ENCODE results near the gene MGAT4C. TPM values are rescaled to one million over a fixed set of nuclear protein-coding genes. Genes with fewer than 3 reads are reported as not detected.
A peak's percentile ranks its signal among the peaks of the same experiment; 100 is the strongest.

MGAT4C gene
- total RNA-seq, 1 experiment from 2014 or later = not detected

- POLR2A ChIA-PET = no interaction called here
- no peaks in the 10 kb centered on the region for H3K27me3 Mint-ChIP-seq (ENCODE audit: insufficient read depth, unreplicated experiment)
- H3K27ac Mint-ChIP-seq (ENCODE audit: low read depth, unreplicated experiment) = no peak overlapping the region
- BruUV-seq (replicated peaks) = no TSS peak
- H3K9me3 Mint-ChIP-seq (ENCODE audit: unreplicated experiment) = peaks cover 9% of the 10 kb centered on the region
- no peaks in the 10 kb centered on the region for H3K36me3 Mint-ChIP-seq (ENCODE audit: insufficient read depth, unreplicated experiment)
- peaks cover 7% of the 10 kb centered on the region for H3K4me1 Mint-ChIP-seq (ENCODE audit: insufficient read depth, unreplicated experiment)
- no peak overlapping the region for H3K4me3 Mint-ChIP-seq (ENCODE audit: unreplicated experiment)
- no peak for TF ChIP-seq CTCF (IDR thresholded peaks at IDR 0.05; ENCODE audit: unreplicated experiment)
- peak; percentile 6 for DNase-seq (ENCODE audit: unreplicated experiment)
- CTCF ChIA-PET = interaction anchor here (0.7 kb wide), 1 partner anchor 1872 kb away, joined by 3 read pairs; no protein-coding TSS in a partner anchor
- intact Hi-C loops (cut with micrococcal nuclease) = no loop called here
These were observed 259.9 kb downstream of the MGAT4C start for GRCh38 chr12:85996280-85996679.

GRCh38 chr12:85993746-85994145 lies 262.4 kb downstream of the MGAT4C start:
- no peak for TF ChIP-seq CTCF (IDR thresholded peaks at IDR 0.05; ENCODE audit: unreplicated experiment)
- BruUV-seq (replicated peaks) = no TSS peak
- intact Hi-C loops (cut with micrococcal nuclease) = no loop called here
- no peaks in the 10 kb centered on the region for H3K36me3 Mint-ChIP-seq (ENCODE audit: insufficient read depth, unreplicated experiment)
- H3K4me3 Mint-ChIP-seq (ENCODE audit: unreplicated experiment) = no peak overlapping the region
- DNase-seq (ENCODE audit: unreplicated experiment) = no peak
- H3K27ac Mint-ChIP-seq (ENCODE audit: low read depth, unreplicated experiment) = no peak overlapping the region
- no peaks in the 10 kb centered on the region for H3K27me3 Mint-ChIP-seq (ENCODE audit: insufficient read depth, unreplicated experiment)
- ChIA-PET CTCF (interaction anchor here (0.8 kb wide), 1 partner anchor 31 kb away, joined by 3 read pairs; no protein-coding TSS in a partner anchor), POLR2A (no interaction called here)
- H3K9me3 Mint-ChIP-seq (ENCODE audit: unreplicated experiment) = peaks cover 6% of the 10 kb centered on the region
- peaks cover 7% of the 10 kb centered on the region for H3K4me1 Mint-ChIP-seq (ENCODE audit: insufficient read depth, unreplicated experiment)

GRCh38 chr12:85985996-85986395 lies 270.2 kb downstream of the MGAT4C start:
- no TSS peak for BruUV-seq (replicated peaks)
- H3K27ac Mint-ChIP-seq (ENCODE audit: low read depth, unreplicated experiment) = no peak overlapping the region
- no peak for TF ChIP-seq CTCF (IDR thresholded peaks at IDR 0.05; ENCODE audit: unreplicated experiment)
- POLR2A ChIA-PET = interaction anchor here (0.7 kb wide), 1 partner anchor 394 kb away, joined by 3 read pairs; no protein-coding TSS in a partner anchor
- no peaks in the 10 kb centered on the region for H3K36me3 Mint-ChIP-seq (ENCODE audit: insufficient read depth, unreplicated experiment)
- no peaks in the 10 kb centered on the region for H3K4me1 Mint-ChIP-seq (ENCODE audit: insufficient read depth, unreplicated experiment)
- intact Hi-C loops (cut with micrococcal nuclease) = no loop called here
- CTCF ChIA-PET = no interaction called here
- H3K9me3 Mint-ChIP-seq (ENCODE audit: unreplicated experiment) = no peaks in the 10 kb centered on the region
- H3K4me3 Mint-ChIP-seq (ENCODE audit: unreplicated experiment) = no peak overlapping the region
- no peaks in the 10 kb centered on the region for H3K27me3 Mint-ChIP-seq (ENCODE audit: insufficient read depth, unreplicated experiment)
- peak; percentile 46 for DNase-seq (ENCODE audit: unreplicated experiment)

- Mint-ChIP-seq H3K27ac (ENCODE audit: low read depth, unreplicated experiment) (no peak overlapping the region), H3K36me3 (ENCODE audit: insufficient read depth, unreplicated experiment) (no peaks in the 10 kb centered on the region), H3K9me3 (ENCODE audit: unreplicated experiment) (no peaks in the 10 kb centered on the region), H3K27me3 (ENCODE audit: insufficient read depth, unreplicated experiment) (no peaks in the 10 kb centered on the region), H3K4me1 (ENCODE audit: insufficient read depth, unreplicated experiment) (no peaks in the 10 kb centered on the region), H3K4me3 (ENCODE audit: unreplicated experiment) (no peak overlapping the region)
- no TSS peak for BruUV-seq (replicated peaks)
- DNase-seq (ENCODE audit: unreplicated experiment) = no peak
- TF ChIP-seq CTCF (IDR thresholded peaks at IDR 0.05; ENCODE audit: unreplicated experiment) = no peak
- POLR2A ChIA-PET = no interaction called here
- CTCF ChIA-PET = interaction anchor here (0.7 kb wide), 1 partner anchor 902 kb away, joined by 3 read pairs; no protein-coding TSS in a partner anchor
- intact Hi-C loops (cut with micrococcal nuclease) = no loop called here
These were observed 272.6 kb downstream of the MGAT4C start for GRCh38 chr12:85983601-85984000.

Measured in MCF 10A (cell line).